ENCODE measurements around the gene CCNK. TPM values are rescaled to one million over a fixed set of nuclear protein-coding genes. Genes with fewer than 3 reads are reported as not detected.
A peak's percentile ranks its signal among the peaks of the same experiment; 100 is the strongest.

CCNK gene
- total RNA-seq, 2 experiments from 2014 or later = 86.6 to 90.4 TPM

DNA sequence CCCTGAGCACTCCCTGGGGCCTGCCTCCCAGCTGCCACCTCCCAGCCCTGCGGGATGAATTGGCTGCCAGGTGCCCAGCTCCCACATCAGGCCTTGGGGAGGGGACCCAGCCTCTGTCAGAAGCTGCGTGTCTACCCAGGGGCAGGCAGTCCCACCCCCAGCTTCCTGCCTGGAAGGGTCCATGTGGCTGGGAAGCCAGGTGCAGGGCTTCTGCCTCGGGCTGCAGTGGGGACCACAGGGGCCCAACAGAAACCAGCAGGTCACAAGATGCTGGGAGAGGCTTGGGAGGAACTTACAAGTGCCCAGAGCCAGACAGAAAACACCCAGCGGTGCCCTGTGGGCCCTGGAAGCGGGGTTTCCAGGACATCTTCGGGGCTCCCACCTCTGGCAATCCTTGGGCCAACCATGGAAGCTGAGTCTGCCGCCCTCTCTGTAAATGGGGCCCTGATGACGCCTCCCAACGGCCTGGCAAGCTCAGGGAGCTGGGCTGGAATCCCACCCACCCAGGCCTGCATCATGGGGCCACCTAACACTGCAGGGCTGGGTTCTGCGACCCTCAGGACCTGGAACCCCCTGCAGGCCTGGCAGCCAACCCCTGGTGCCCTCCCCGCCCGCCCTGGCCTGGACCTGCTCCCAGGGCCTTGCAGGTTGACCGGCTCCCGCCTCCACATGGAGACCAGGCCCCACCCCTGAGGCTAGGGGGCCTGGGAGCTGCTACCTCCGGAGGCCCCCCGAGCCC lies 36.6 kb downstream of the CCNK start:
- POLR2A ChIA-PET = interaction anchor here (0.5 kb wide), 1 partner anchor 490 kb away, joined by 4 read pairs; no protein-coding TSS in a partner anchor
- Mint-ChIP-seq H3K27me3 (no peaks in the 10 kb centered on the region), H3K9me3 (no peaks in the 10 kb centered on the region), H3K36me3 (peaks cover 3% of the 10 kb centered on the region), H3K4me3 (no peak overlapping the region), H3K4me1 (ENCODE audit: low read depth) (no peaks in the 10 kb centered on the region), H3K27ac (no peak overlapping the region)
- DNase-seq = no peak
- CTCF ChIA-PET = interaction anchor here (1.0 to 2.6 kb wide), 2 partner anchors 111 to 430 kb away, joined by 5 to 12 read pairs; no protein-coding TSS in a partner anchor
- intact Hi-C loops (cut with micrococcal nuclease) = loop anchor here (1.0 to 5.0 kb wide), 2 partner anchors 110 to 164 kb away; partner anchors contain the start of gene CYP46A1

DNA sequence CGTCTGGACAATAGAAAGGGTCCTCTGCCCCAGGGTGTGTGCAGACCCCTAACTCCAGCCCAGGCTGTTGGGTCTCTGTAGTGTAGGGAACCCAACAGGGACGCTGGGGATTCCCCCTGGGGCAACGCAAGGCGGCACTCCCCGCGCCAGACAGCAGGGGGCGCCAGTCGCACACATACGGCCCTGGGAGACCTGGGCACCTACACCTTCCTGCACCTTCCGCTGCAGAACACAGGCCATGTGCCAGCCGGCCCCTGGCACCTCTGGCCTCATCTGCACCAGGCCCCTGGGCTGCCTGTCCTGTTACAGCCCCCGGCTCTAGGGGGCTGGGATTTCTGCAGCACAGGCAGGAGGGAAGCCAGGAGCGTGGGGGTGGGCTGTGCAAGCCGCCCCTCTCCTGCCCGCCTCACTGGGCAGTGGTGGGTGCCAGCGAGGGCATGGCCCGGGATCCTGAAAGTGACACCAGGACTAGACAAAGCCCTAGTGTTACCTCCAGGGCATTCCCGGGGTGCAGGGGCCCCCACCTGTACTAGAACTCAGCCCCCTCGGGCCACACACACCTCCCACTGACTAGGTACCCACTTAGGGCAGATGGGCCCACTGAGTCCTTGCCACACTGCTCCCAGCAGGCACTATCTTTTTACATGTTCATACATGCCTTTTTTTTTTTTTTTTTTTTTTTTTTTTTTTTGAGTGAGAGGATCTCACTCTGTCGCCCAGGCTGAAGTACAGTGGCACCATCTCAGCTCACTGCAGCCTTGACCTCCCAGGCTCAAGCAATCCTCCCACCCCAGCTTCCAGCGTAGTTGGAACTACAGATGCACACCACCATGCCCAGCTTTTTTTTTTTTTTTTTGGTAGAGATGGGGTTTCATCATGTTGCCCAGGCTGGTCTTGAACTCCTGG lies 37.5 kb downstream of the CCNK start:
- no peaks in the 10 kb centered on the region for H3K4me1 Mint-ChIP-seq (ENCODE audit: low read depth)
- peaks cover 3% of the 10 kb centered on the region for H3K36me3 Mint-ChIP-seq
- no peaks in the 10 kb centered on the region for H3K9me3 Mint-ChIP-seq
- no peaks in the 10 kb centered on the region for H3K27me3 Mint-ChIP-seq
- no peak overlapping the region for H3K27ac Mint-ChIP-seq
- no peak overlapping the region for H3K4me3 Mint-ChIP-seq
- ChIA-PET CTCF (interaction anchor here (0.6 to 1.1 kb wide), 6 partner anchors 110 to 918 kb away, joined by 3 to 5 read pairs (median 4); no protein-coding TSS in a partner anchor), POLR2A (interaction anchor here (0.5 to 0.6 kb wide), 2 partner anchors 10 to 489 kb away, joined by 3 to 4 read pairs; no protein-coding TSS in a partner anchor)
- peak; percentile 88 for DNase-seq
- intact Hi-C loops (cut with micrococcal nuclease) = loop anchor here (1.0 to 5.0 kb wide), 2 partner anchors 110 to 164 kb away; partner anchors contain the start of gene CYP46A1

DNA sequence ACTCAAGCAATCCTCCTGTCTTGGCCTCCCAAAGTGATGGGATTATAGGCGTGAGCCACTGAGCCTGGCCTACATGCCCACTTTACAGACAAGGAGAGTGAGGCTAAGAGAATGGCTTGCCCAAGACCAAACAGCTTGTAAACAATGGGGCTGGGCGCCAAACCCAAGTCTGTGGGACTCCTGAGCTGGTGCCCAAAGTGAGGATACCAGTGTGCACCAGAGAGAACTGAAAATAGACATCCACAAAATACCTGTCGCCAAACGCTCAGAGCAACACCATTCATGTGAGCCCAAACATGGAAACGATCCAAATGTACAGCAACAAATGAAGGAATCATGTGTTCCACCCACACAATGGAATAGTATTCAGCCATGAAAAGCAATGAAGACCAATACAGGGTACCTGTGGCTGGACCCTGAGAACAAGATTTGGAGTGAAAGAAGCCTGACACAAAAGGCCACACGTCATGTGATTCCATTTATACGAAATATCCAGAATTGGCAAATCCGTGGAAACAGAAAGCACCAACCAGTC lies 38.2 kb downstream of the CCNK start:
- ChIA-PET CTCF (interaction anchor here (0.6 to 1.1 kb wide), 5 partner anchors 109 to 918 kb away, joined by 3 to 4 read pairs (median 3); no protein-coding TSS in a partner anchor), POLR2A (interaction anchor here (0.6 kb wide), 1 partner anchor 9 kb away, joined by 3 read pairs; no protein-coding TSS in a partner anchor)
- Mint-ChIP-seq H3K9me3 (no peaks in the 10 kb centered on the region), H3K36me3 (no peaks in the 10 kb centered on the region), H3K27ac (no peak overlapping the region), H3K4me1 (ENCODE audit: low read depth) (no peaks in the 10 kb centered on the region), H3K4me3 (no peak overlapping the region), H3K27me3 (no peaks in the 10 kb centered on the region)
- no peak for DNase-seq
- intact Hi-C loops (cut with micrococcal nuclease) = loop anchor here (5.0 kb wide), 1 partner anchor 163 kb away; the partner anchor contains the start of gene CYP46A1

DNA sequence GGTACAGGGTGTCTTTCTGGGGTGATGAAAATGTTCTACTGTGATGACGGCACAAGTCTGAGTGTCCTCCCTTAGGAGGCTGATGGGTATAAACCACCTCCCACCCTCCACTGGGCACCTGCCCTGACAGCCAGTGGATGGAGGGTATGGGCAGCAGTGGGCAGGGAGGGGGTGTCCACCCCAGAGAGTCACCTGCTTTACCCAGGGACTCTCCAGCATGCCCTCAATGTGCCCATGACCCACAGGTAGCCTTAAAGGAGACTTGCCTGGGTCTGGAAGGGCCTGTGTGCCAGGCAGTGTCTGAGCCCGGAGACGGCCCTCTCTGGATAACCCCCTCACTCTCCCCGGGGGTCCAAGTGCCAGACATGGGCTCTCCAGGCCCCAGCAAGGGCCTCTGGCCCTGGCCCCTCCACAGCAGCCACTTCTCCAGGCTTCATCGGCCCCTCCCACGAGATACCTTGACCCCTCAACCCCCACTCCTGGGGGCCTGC lies 38.8 kb downstream of the CCNK start:
- intact Hi-C loops (cut with micrococcal nuclease) = loop anchor here (5.0 kb wide), 2 partner anchors 162 to 367 kb away; partner anchors contain the start of gene CYP46A1
- Mint-ChIP-seq H3K27ac (no peak overlapping the region), H3K4me3 (no peak overlapping the region), H3K36me3 (no peaks in the 10 kb centered on the region), H3K9me3 (no peaks in the 10 kb centered on the region), H3K4me1 (ENCODE audit: low read depth) (peaks cover 5% of the 10 kb centered on the region), H3K27me3 (no peaks in the 10 kb centered on the region)
- POLR2A ChIA-PET = no interaction called here
- no peak for DNase-seq
- CTCF ChIA-PET = interaction anchor here (0.7 to 1.1 kb wide), 3 partner anchors 109 to 366 kb away, joined by 3 read pairs; no protein-coding TSS in a partner anchor

DNA sequence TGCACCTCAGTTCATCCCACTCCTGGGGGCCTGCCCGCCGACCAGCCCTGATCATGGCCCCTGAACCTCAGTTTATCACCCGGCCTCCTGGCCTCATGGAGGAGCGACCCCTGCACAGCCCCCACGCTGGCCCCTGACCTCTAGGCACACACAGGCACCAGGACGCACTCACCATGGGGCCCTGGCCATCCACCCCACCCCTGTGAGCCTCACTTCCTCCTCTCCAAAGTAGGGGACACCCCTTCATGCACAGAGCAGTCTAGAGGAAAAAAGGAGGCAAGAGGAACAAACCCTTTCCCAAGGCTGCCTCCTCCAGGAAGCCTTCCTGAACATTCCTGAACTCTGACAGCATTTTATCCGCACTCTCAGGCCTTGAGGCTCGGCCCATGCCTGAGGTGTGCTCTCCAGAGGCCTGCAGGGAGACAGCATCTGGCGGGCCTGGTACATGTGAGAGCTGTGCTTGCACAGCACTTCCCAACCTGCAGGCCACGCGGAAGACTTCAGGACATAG lies 39.4 kb downstream of the CCNK start:
- H3K36me3 Mint-ChIP-seq = no peaks in the 10 kb centered on the region
- intact Hi-C loops (cut with micrococcal nuclease) = loop anchor here (5.0 kb wide), 1 partner anchor 367 kb away; no protein-coding TSS in a partner anchor
- H3K4me3 Mint-ChIP-seq = no peak overlapping the region
- H3K4me1 Mint-ChIP-seq (ENCODE audit: low read depth) = peaks cover 10% of the 10 kb centered on the region
- H3K9me3 Mint-ChIP-seq = no peaks in the 10 kb centered on the region
- H3K27me3 Mint-ChIP-seq = no peaks in the 10 kb centered on the region
- H3K27ac Mint-ChIP-seq = no peak overlapping the region
- CTCF ChIA-PET = no interaction called here
- POLR2A ChIA-PET = no interaction called here
- DNase-seq = no peak

DNA sequence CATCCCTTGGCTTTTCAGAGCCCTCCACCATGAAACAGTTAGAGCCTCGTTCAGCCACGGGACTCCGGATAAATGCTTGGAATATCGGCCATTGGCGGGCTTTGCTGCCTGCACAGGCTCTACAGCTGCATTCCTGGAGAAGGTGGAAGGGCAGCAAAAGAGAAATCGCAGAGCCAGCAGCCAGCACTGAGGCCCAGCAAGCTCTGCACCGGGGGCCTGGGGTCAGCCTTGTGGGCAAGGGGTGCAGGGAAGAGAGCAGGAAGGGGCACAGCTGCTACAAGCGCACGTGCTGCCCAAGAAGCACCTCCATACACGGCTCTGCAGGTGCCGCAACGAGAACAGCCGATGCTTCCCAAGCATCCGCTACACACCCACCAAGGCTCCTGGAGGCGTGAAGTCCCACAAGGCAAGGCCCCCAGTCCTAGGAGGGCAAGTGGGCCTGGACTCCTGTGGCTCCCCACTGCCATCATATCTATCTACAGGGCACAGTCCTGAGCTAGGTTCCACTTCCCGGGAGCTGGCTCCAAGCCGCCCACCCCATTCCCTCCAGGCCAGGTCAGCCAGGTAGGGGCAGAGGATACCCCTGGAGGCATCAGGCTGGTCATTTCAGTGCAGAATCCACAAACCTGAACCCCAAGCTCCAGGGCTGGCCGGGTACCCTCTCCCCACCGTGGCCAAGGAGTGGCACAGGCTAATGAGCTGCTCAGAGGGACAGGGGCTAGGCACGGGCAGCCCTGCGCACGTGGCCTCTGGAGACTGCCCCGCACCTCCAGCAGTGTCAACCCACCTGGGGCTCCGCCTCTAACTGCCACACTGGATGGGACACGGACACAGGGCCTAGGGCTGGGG lies 40.2 kb downstream of the CCNK start:
- ChIA-PET POLR2A (no interaction called here), CTCF (interaction anchor here (1.0 kb wide), 1 partner anchor 107 kb away, joined by 7 read pairs; no protein-coding TSS in a partner anchor)
- DNase-seq = no peak
- H3K4me1 Mint-ChIP-seq (ENCODE audit: low read depth) = peaks cover 15% of the 10 kb centered on the region
- H3K36me3 Mint-ChIP-seq = no peaks in the 10 kb centered on the region
- H3K27ac Mint-ChIP-seq = no peak overlapping the region
- H3K27me3 Mint-ChIP-seq = no peaks in the 10 kb centered on the region
- no peaks in the 10 kb centered on the region for H3K9me3 Mint-ChIP-seq
- H3K4me3 Mint-ChIP-seq = no peak overlapping the region
- intact Hi-C loops (cut with micrococcal nuclease) = loop anchor here (5.0 kb wide), 1 partner anchor 366 kb away; no protein-coding TSS in a partner anchor

DNA sequence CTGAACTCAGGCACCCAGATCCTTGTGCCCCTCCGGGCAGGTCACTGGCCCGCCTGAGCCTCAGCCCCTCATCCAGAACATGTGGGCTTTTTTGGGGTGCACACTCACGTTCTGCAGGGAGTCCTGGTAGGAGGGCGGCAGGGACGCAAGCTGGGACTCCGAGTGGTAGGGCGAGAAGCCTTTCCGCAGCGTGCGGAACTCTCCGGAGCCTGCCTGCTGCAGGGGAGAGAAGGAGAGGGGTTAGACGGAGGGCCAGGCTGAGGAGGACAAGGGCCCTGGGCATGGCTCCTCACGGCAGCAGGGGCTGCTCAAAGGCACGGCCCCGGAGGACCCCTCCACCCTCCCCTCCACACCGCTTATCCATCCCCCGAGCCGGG lies 40.8 kb downstream of the CCNK start:
- ChIA-PET POLR2A (no interaction called here), CTCF (interaction anchor here (1.0 kb wide), 1 partner anchor 106 kb away, joined by 7 read pairs; no protein-coding TSS in a partner anchor)
- no peak for DNase-seq
- H3K27me3 Mint-ChIP-seq = no peaks in the 10 kb centered on the region
- H3K36me3 Mint-ChIP-seq = no peaks in the 10 kb centered on the region
- H3K4me1 Mint-ChIP-seq (ENCODE audit: low read depth) = peaks cover 15% of the 10 kb centered on the region
- H3K4me3 Mint-ChIP-seq = no peak overlapping the region
- intact Hi-C loops (cut with micrococcal nuclease) = loop anchor here (5.0 kb wide), 1 partner anchor 365 kb away; no protein-coding TSS in a partner anchor
- H3K9me3 Mint-ChIP-seq = no peaks in the 10 kb centered on the region
- no peak overlapping the region for H3K27ac Mint-ChIP-seq

DNA sequence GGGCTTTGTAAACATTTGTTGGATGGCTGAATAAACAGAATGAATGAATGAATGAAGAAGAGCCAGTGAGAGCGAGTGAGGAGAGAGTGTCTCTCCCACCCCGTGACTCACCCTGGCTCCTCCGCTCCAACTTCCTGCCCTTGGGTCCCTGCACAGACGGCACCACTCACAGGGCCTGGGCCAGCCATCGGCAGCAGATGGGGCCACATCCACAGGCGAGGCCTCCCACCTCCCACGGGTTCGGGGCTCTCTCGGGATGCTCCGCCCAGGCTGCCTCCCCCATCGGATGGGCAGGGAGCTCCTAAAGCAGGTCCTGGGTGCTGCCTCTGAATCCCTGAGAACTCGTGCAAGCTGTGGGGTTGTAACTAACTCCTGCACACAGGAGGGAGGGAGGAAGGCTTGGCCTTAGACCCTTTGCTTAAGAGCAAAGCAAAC lies 41.3 kb downstream of the CCNK start:
- no peaks in the 10 kb centered on the region for H3K27me3 Mint-ChIP-seq
- intact Hi-C loops (cut with micrococcal nuclease) = loop anchor here (5.0 kb wide), 1 partner anchor 365 kb away; no protein-coding TSS in a partner anchor
- H3K4me3 Mint-ChIP-seq = no peak overlapping the region
- H3K36me3 Mint-ChIP-seq = no peaks in the 10 kb centered on the region
- peaks cover 15% of the 10 kb centered on the region for H3K4me1 Mint-ChIP-seq (ENCODE audit: low read depth)
- ChIA-PET POLR2A (no interaction called here), CTCF (no interaction called here)
- no peak overlapping the region for H3K27ac Mint-ChIP-seq
- DNase-seq = no peak
- no peaks in the 10 kb centered on the region for H3K9me3 Mint-ChIP-seq

DNA sequence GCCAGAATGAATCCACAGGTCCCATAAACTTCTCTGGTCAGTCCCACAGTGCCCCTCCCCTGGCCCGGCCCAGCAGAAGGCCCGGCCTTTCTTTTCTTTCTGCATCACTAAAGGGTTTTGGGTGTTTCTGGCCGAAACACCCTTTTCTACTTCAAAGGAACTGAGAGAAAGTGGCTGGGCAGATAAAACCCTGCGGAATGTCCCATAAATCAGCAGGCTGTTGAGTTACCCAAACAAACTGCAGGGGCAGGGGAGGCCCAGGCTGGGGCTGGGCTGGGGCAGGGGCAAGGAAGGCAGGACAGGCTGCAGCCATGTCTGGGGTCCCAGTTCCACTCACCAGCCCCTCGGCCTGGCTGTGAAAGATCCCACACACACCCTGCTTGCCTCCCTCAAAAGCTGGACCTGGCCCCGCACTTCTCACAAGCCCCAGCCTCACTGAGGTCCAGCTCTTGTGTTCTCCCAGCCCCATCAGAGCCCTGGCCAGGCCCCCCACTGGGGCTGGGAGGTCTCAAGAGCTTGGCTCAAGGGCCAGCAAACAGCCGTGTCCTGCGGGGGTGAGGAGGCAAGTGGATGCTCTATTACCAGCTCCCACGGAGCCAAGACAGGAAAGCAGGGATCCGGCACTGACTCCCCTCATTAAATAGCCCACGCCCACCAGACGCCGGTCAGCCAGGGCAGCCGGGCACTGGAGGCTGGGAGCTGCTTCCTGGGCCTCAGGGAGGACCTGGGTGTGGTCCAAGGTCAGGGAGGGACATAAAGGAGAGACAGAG lies 41.9 kb downstream of the CCNK start:
- intact Hi-C loops (cut with micrococcal nuclease) = loop anchor here (5.0 kb wide), 1 partner anchor 364 kb away; no protein-coding TSS in a partner anchor
- Mint-ChIP-seq H3K27me3 (no peaks in the 10 kb centered on the region), H3K9me3 (no peaks in the 10 kb centered on the region), H3K4me1 (ENCODE audit: low read depth) (peaks cover 15% of the 10 kb centered on the region), H3K27ac (no peak overlapping the region), H3K36me3 (no peaks in the 10 kb centered on the region), H3K4me3 (no peak overlapping the region)
- no peak for DNase-seq
- ChIA-PET CTCF (interaction anchor here (1.1 kb wide), 1 partner anchor 105 kb away, joined by 5 read pairs; no protein-coding TSS in a partner anchor), POLR2A (no interaction called here)

DNA sequence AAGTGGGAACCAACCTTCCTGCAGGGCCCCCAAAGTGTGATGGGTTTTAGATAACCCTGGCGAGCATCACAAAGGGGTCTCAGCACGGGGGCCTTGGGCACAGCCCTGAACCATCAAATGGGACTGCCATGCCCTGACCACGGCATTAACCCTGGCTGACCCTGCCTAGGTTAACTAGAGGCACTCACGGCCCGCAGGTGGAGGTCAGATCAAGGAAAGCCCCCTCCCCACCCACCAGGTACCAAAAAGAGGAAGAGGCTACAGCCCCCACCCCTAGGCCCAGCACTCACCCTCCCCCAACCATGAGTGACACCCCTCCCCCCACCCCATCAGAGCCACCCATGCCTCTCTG lies 42.5 kb downstream of the CCNK start:
- no peak overlapping the region for H3K4me3 Mint-ChIP-seq
- POLR2A ChIA-PET = no interaction called here

More for the DNA sequence above, 42.5 kb downstream of the CCNK start:
- Mint-ChIP-seq H3K27ac (no peak overlapping the region), H3K36me3 (no peaks in the 10 kb centered on the region), H3K4me1 (ENCODE audit: low read depth) (peaks cover 15% of the 10 kb centered on the region), H3K9me3 (no peaks in the 10 kb centered on the region), H3K27me3 (no peaks in the 10 kb centered on the region)
- intact Hi-C loops (cut with micrococcal nuclease) = loop anchor here (5.0 kb wide), 1 partner anchor 364 kb away; no protein-coding TSS in a partner anchor
- DNase-seq = no peak
- CTCF ChIA-PET = interaction anchor here (1.1 kb wide), 1 partner anchor 105 kb away, joined by 5 read pairs; no protein-coding TSS in a partner anchor
